Neutrophil (primary cell): ENCODE measurements around the gene CCDC121.
"Not testable (repeated sequence)": the region's sequence is repeated elsewhere in the genome, so short reads cannot be mapped to it uniquely, and the experiment has no call there.

ENCODE experiments used
- H3K27ac ChIP-seq: fragments of 200-600 bp; sonication (generic); 2 replicates; pipeline ENCODE4 v1.5.1; 2016; ENCODE audit warnings: mild to moderate bottlenecking, moderate library complexity
- H3K27me3 ChIP-seq: fragments of 200-600 bp; sonication (generic); 2 replicates; pipeline ENCODE4 v1.6.0; 2016; ENCODE audit warnings: mild to moderate bottlenecking
- H3K36me3 ChIP-seq: fragments of 200-600 bp; sonication (generic); 2 replicates; pipeline ENCODE4 v1.5.1; 2017
- H3K4me1 ChIP-seq, 2 experiments: fragments of 200-600 bp in 1 of 2; sonication (generic) in 1 of 2; 1 replicate in 1 of 2; 2 replicates in 1 of 2; pipeline versions ENCODE4 v1.5.1 to v1.6.1; 2013 to 2016; ENCODE audit warnings: low read depth in 1 of 2, low read length in 1 of 2, mild to moderate bottlenecking in 1 of 2, moderate library complexity in 1 of 2; ENCODE audit not compliant: control insufficient read depth in 1 of 2, insufficient read depth in 1 of 2
- H3K4me3 ChIP-seq, 2 experiments: fragments of 200-600 bp in 1 of 2; sonication (generic) in 1 of 2; 1 replicate in 1 of 2; 2 replicates in 1 of 2; pipeline ENCODE4 v1.5.1; 2013 to 2016; ENCODE audit warnings: low read depth in 1 of 2, low read length in 1 of 2, mild to moderate bottlenecking in 1 of 2, moderate library complexity in 1 of 2
- H3K9me3 ChIP-seq: fragments of 200-600 bp; sonication (generic); 2 replicates; pipeline ENCODE4 v1.5.1; 2016
- CTCF ChIP-seq: fragments of 200-600 bp; sonication (generic); IDR thresholded peaks from 2 replicates; pipeline ENCODE4 v1.5.1; 2016; ENCODE audit warnings: antibody characterized with exemption

Gene CCDC121

GRCh38 chr2:27634291-27634690 lies 5.5 kb upstream of the CCDC121 start:
- Histone ChIP-seq H3K27ac (no peak overlapping the region), H3K9me3 (no peaks in the 10 kb centered on the region), H3K4me1 (peaks cover 5 to 6% of the 10 kb centered on the region in 2 experiments), H3K36me3 (peaks cover 59% of the 10 kb centered on the region), H3K27me3 (no peaks in the 10 kb centered on the region), H3K4me3 (no peak overlapping the region)
- no peak for TF ChIP-seq CTCF

GRCh38 chr2:27630257-27630656 lies 1.4 kb upstream of the CCDC121 start:
- not testable (repeated sequence) for H3K4me3 ChIP-seq, H3K27me3 ChIP-seq, H3K27ac ChIP-seq, H3K9me3 ChIP-seq
- Histone ChIP-seq H3K4me1 (peaks cover 30 to 31% of the 10 kb centered on the region in 2 experiments), H3K36me3 (peaks cover 21% of the 10 kb centered on the region)

- peaks cover 30 to 31% of the 10 kb centered on the region in 2 experiments for H3K4me1 ChIP-seq
- TF ChIP-seq CTCF, result no peak
- H3K27me3 ChIP-seq, result no peaks in the 10 kb centered on the region
- H3K9me3 ChIP-seq, result no peaks in the 10 kb centered on the region
- peak overlapping the region; percentile 73 to 93 for H3K4me3 ChIP-seq
- H3K27ac ChIP-seq, result peak overlapping the region; percentile 87
- H3K36me3 ChIP-seq, result peaks cover 23% of the 10 kb centered on the region
Measured at GRCh38 chr2:27627963-27628766, 647 bp downstream of the CCDC121 start.

- Histone ChIP-seq H3K4me1 (peaks cover 30 to 31% of the 10 kb centered on the region in 2 experiments), H3K36me3 (peaks cover 35% of the 10 kb centered on the region), H3K27ac (peak overlapping the region; percentile 87)
- H3K27me3 ChIP-seq, H3K9me3 ChIP-seq, H3K4me3 ChIP-seq: not testable (repeated sequence)
Measured at GRCh38 chr2:27626921-27627320, 1.9 kb downstream of the CCDC121 start.

GRCh38 chr2:27626323-27626722 lies 2.5 kb downstream of the CCDC121 start:
- peaks cover 36% of the 10 kb centered on the region for H3K36me3 ChIP-seq
- not testable (repeated sequence) for H3K4me3 ChIP-seq, H3K9me3 ChIP-seq, H3K27me3 ChIP-seq
- H3K4me1 ChIP-seq, result peaks cover 30 to 31% of the 10 kb centered on the region in 2 experiments
- peak overlapping the region; percentile 87 for H3K27ac ChIP-seq

- H3K27me3 ChIP-seq, result no peaks in the 10 kb centered on the region
- H3K36me3 ChIP-seq, result peaks cover 46% of the 10 kb centered on the region
- no peak overlapping the region for H3K27ac ChIP-seq
- peaks cover 30 to 31% of the 10 kb centered on the region in 2 experiments for H3K4me1 ChIP-seq
- H3K9me3 ChIP-seq, result no peaks in the 10 kb centered on the region
- no peak for TF ChIP-seq CTCF
- H3K4me3 ChIP-seq, result no peak overlapping the region
Measured at GRCh38 chr2:27624943-27625342, 3.9 kb downstream of the CCDC121 start.

GRCh38 chr2:27622921-27623384 lies 5.9 kb downstream of the CCDC121 start:
- no peak for TF ChIP-seq CTCF
- Histone ChIP-seq H3K27ac (no peak overlapping the region), H3K4me3 (no peak overlapping the region), H3K27me3 (no peaks in the 10 kb centered on the region), H3K36me3 (peaks cover 65% of the 10 kb centered on the region), H3K4me1 (peaks cover 17 to 18% of the 10 kb centered on the region in 2 experiments), H3K9me3 (no peaks in the 10 kb centered on the region)
